EL (cell line): ENCODE data around the gene RBM44.

Experiments
- DNase-seq: peaks from one replicate; pipeline ENCODE4 v3.0.0-alpha.2; 2016

RBM44 gene

DNA sequence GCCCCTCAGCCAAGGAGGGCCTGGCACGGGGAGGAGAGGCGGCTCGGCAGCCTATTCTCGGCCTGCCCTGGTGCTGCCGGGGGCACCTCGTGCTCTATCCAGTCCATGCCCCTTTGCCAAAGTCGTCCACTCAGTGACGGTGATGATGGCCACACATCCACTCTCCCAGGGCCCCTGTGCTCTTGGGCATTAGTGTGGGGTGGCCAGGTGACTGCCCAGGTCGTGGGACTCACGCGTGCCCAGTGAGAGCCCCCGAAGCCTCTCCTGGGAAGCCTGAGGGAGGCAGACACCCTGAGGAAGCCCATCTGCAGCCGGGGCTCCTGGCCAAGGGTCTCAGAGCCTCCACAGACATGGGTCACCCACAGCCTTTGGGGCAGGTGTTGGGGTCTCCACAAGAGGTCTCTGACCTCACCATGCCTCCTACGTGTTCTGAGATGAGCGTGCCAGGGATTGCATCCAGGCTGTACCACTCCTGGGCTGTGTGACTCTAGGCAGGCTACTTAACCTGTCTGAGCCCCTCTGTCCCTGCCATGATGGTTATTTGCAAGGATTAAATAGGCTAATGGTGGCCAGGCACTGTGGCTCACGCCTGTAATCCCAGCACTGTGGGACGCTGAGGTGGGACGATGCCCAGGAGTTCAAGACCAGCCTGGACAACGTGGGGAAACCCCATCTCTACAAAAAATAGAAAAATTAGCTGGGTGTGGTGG is 73.8 kb downstream of the RBM44 start:
- no peak for DNase-seq

GRCh38 chr2:237873421-237873831 is 74.8 kb downstream of the RBM44 start:
- no peak for DNase-seq

- DNase-seq = no peak
Observed at GRCh38 chr2:237873897-237874551, 75.4 kb downstream of the RBM44 start.

DNA sequence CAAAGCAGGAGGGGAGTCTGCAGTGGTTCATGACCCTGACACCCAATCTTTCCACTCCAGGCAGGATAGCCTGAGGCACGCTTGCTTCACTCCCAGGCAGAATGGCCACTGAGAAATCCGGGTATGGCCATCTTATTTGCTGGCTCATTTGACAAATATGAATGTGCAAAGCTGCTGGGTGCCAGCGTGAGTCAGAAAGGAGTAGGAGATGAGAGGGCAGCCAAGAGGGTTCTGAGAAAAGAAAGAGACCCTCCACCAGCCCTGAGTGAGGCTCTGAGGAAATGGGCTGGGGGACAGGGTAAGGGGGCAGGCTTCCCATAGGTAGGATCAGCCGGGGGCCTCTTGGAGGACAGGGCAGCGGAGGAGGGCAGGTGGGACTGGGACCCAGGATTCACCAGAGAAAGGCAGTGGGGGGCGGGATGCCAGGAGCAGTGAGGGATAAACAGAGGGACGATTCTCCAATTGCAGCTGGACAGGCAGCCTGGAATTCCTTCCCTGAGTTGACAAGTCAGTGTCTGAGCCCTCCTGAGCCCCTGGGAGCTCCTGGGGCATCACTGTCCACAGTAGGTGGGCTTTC is 76.1 kb downstream of the RBM44 start:
- peak; percentile 95 for DNase-seq

GRCh38 chr2:237875256-237876060 is 76.9 kb downstream of the RBM44 start:
- DNase-seq = no peak

- DNase-seq = no peak
Observed at GRCh38 chr2:237876061-237876526, 77.5 kb downstream of the RBM44 start.

GRCh38 chr2:237876532-237876931 is 78.0 kb downstream of the RBM44 start:
- no peak for DNase-seq

- DNase-seq = no peak
Observed at GRCh38 chr2:237876951-237877491, 78.4 kb downstream of the RBM44 start.

GRCh38 chr2:237877576-237878307 is 79.2 kb downstream of the RBM44 start:
- no peak for DNase-seq

GRCh38 chr2:237878321-237879057 is 79.9 kb downstream of the RBM44 start:
- DNase-seq = no peak

- peak; percentile 31 for DNase-seq
Observed at GRCh38 chr2:237879058-237879430, 80.5 kb downstream of the RBM44 start.

- no peak for DNase-seq
Observed at GRCh38 chr2:237879991-237880560, 81.5 kb downstream of the RBM44 start.

GRCh38 chr2:237882510-237883481 is 84.2 kb downstream of the RBM44 start:
- no peak for DNase-seq

GRCh38 chr2:237883951-237884446 is 85.4 kb downstream of the RBM44 start:
- no peak for DNase-seq

- no peak for DNase-seq
Observed at GRCh38 chr2:237884681-237885080, 86.1 kb downstream of the RBM44 start.

DNA sequence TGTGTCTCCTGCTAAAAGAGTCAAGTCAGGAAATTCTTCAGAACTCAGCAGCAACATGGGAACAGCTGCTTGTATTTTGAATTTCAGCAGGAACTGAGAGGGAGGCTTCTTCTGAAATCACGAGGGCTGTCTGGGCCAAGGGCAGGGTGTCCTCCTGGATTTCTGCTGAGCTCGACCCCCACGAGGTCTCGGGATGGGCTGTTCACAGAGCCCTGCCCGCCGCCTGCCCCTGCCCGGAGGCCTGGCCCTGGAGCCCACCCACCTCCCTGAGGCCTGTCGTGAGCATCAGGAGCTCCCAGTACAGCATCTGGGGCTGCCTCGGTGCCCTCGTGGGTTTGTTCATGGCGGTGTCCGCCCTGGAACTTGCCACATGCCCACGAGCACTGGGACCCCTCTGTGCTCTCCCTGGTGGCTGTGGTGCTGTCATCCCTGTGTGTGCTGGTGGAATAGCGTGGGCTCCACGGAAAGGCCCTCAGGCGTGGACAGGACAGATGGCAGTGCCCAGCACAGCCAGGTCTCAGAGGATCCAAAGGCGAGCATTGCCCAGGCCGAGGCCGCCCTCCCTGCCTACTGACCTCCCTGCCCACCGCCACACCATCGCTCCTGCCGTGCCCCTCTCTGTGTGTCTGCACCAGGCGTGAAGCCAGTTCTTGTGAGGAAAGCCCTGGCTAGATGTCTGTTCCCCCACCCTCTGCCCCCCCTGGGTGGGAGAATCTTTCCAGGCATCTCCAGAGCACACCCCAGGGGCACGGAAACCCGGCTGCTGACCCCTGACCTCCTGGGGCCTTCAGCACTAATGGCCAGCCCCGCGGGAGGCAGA is 86.7 kb downstream of the RBM44 start:
- no peak for DNase-seq

GRCh38 chr2:237885931-237886684 is 87.5 kb downstream of the RBM44 start:
- no peak for DNase-seq
